Erythroblast (primary cell): Measurements from ENCODE around the gene TLE2.
"Not testable (repeated sequence)": the region's sequence is repeated elsewhere in the genome, so short reads cannot be mapped to it uniquely, and the experiment has no call there.

Experiments used
- GATA1 ChIP-seq: IDR thresholded peaks from 2 replicates; pipeline ENCODE4 v1.6.1; 2011; ENCODE audit warnings: low read depth, mild to moderate bottlenecking, control low read depth, low read length, moderate library complexity
- POLR2A ChIP-seq: IDR thresholded peaks from 2 replicates; pipeline ENCODE4 v1.6.1; 2011; ENCODE audit warnings: mild to moderate bottlenecking, low read length

DNA sequence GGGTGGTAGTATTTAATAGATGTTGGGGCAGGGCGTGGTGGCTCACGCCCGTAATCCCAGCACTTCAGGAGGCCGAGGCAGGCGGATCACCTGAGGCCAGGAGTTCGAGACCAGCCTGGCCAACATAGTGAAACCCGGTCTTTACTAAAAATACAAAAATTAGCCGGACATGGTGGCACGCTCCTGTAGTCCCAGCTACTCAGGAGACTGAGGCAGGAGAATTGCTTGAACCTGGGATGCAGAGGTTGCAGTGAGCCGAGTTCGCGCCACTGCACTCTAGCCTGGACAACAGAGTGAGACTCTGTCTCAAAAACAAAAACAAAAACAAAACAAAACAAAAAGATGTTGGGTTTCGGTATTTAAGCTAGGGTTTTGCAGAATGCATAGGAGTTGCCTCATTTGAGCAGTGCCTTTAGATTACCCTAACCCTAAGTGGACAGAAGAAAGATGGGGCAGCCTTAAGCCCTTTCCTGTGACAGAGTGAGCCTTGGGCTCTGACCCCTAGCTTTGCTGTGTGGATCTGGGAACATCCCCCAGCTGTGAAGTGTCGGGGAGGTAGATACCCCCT is 8.0 kb upstream of the TLE2 start:
- not testable (repeated sequence) for TF ChIP-seq POLR2A, GATA1
